Hepatocyte (in vitro differentiated cells): ENCODE results near the gene FAM162A. TPM values are rescaled to one million over a fixed set of nuclear protein-coding genes. Genes with fewer than 3 reads are reported as not detected.
A peak's percentile ranks its signal among the peaks of the same experiment; 100 is the strongest.

ENCODE experiments used
- DNase-seq: peaks from one replicate; pipeline ENCODE4 v3.0.0-alpha.2; 2016; ENCODE audit warnings: low spot score
- H2AFZ ChIP-seq: fragments of 200-600 bp; sonication (generic); 2 replicates; pipeline ENCODE4 v1.6.0; 2016; ENCODE audit warnings: antibody characterized with exemption, mild to moderate bottlenecking
- H3K27ac ChIP-seq: fragments of 200-600 bp; sonication (generic); 2 replicates; pipeline ENCODE4 v1.5.1; 2016; ENCODE audit warnings: mild to moderate bottlenecking
- H3K27me3 ChIP-seq: fragments of 200-600 bp; sonication (generic); 2 replicates; pipeline ENCODE4 v1.6.1; 2016
- H3K36me3 ChIP-seq: fragments of 200-600 bp; sonication (generic); replicated peaks from 2 replicates; pipeline ENCODE4 v1.5.1; 2016; ENCODE audit warnings: low read depth; ENCODE audit not compliant: insufficient read depth
- H3K4me1 ChIP-seq: fragments of 200-600 bp; sonication (generic); 2 replicates; pipeline ENCODE4 v1.5.1; 2016; ENCODE audit warnings: mild to moderate bottlenecking, moderate library complexity; ENCODE audit not compliant: insufficient read depth
- H3K4me2 ChIP-seq: fragments of 200-600 bp; sonication (generic); 2 replicates; pipeline ENCODE4 v1.6.0; 2016
- H3K4me3 ChIP-seq: fragments of 200-600 bp; sonication (generic); 2 replicates; pipeline ENCODE4 v1.5.1; 2016; ENCODE audit warnings: mild to moderate bottlenecking
- H3K79me2 ChIP-seq: fragments of 200-600 bp; sonication (generic); 2 replicates; pipeline ENCODE4 v1.6.0; 2017; ENCODE audit warnings: mild to moderate bottlenecking
- H3K9me2 ChIP-seq: fragments of 200-600 bp; sonication (generic); replicated peaks from 2 replicates; pipeline ENCODE4 v1.6.0; 2017; ENCODE audit warnings: mild to moderate bottlenecking; ENCODE audit not compliant: insufficient read depth
- H3K9me3 ChIP-seq: fragments of 200-600 bp; sonication (generic); 2 replicates; pipeline ENCODE4 v1.5.1; 2016; ENCODE audit warnings: low read depth, mild to moderate bottlenecking
- H4K20me1 ChIP-seq: fragments of 200-600 bp; sonication (generic); 2 replicates; pipeline ENCODE4 v1.6.0; 2016; ENCODE audit warnings: mild to moderate bottlenecking; ENCODE audit not compliant: insufficient read depth, poor library complexity, severe bottlenecking
- CTCF ChIP-seq: fragments of 200-600 bp; sonication (generic); IDR thresholded peaks from 2 replicates; pipeline ENCODE4 v1.5.1; 2016; ENCODE audit warnings: antibody characterized with exemption, mild to moderate bottlenecking; ENCODE audit not compliant: poor library complexity
- EZH2 ChIP-seq: fragments of 200-600 bp; sonication (generic); IDR thresholded peaks from 2 replicates; pipeline ENCODE4 v1.6.1; 2016; ENCODE audit warnings: antibody characterized with exemption, mild to moderate bottlenecking, borderline replicate concordance
- EZH2phosphoT487 ChIP-seq: fragments of 200-600 bp; sonication (generic); IDR thresholded peaks from one replicate; pipeline ENCODE4 v1.6.1; 2018; ENCODE audit warnings: antibody characterized with exemption, mild to moderate bottlenecking, low read depth, moderate library complexity; ENCODE audit not compliant: unreplicated experiment, severe bottlenecking
- WGBS: methylation state at CpG from one replicate; pipeline ENCODE4 v1.1.6; 2016; ENCODE audit warnings: low lambda C conversion rate; ENCODE audit errors: missing lambda C conversion rate; 5-methylcytosine and 5-hydroxymethylcytosine counted together
- polyA plus RNA-seq: library from polyadenylated mRNA; unstranded; fragments of >200 nt; fragmentation: Nextera tagmentation; extraction: Ambion mirVana; gene quantifications from 2 replicates; pipeline ENCODE4 v1.2.1, GENCODE V29; 2016
- small RNA-seq: library from RNA; depleted of rRNA; stranded (forward); fragments of <200 nt; gene quantifications from one replicate; pipeline ENCODE3, GENCODE V24; 2014
- total RNA-seq: library from RNA; depleted of rRNA; stranded (reverse); fragments of >200 nt; gene quantifications from 2 replicates; pipeline ENCODE4 v1.2.3, GENCODE V29; 2014

The FAM162A gene
- total and polyA plus RNA-seq, 2 experiments from 2014 or later: 50.4 to 107 TPM

- Histone ChIP-seq H2AFZ (no peak overlapping the region), H3K4me3 (no peak overlapping the region), H3K9me2 (no peaks in the 10 kb centered on the region), H3K9me3 (no peaks in the 10 kb centered on the region), H3K4me1 (peaks cover 3% of the 10 kb centered on the region), H3K36me3 (no peaks in the 10 kb centered on the region), H3K27ac (peak overlapping the region; percentile 27), H4K20me1 (no peaks in the 10 kb centered on the region), H3K4me2 (no peak overlapping the region), H3K27me3 (no peaks in the 10 kb centered on the region), H3K79me2 (peaks cover 46% of the 10 kb centered on the region)
- DNase-seq: peak; percentile 11
- WGBS: 82% methylated on average over 3 of the region's 3 CpGs
- TF ChIP-seq EZH2 (no peak), EZH2phosphoT487 (no peak), CTCF (no peak)
These were observed 77.8 kb downstream of the FAM162A start for GRCh38 chr3:122461806-122462205.

Small RNAs within 50 kb of the gene (small RNA-seq; reads per million reads assigned to genes)
- not detected for gene AC083798.1

Other genes with a start within 250 kb of the FAM162A start
- gene CASR, start 200.5 kb upstream of the FAM162A start, total RNA-seq: 0.32 and 0.37 TPM in 2 replicates
- gene CASR, start 200.5 kb upstream of the FAM162A start, polyA plus RNA-seq: 0.18 and 0.61 TPM in 2 replicates
- gene CSTA, start 58.9 kb upstream of the FAM162A start, total RNA-seq: not detected in 2 replicates
- gene CSTA, start 58.9 kb upstream of the FAM162A start, polyA plus RNA-seq: 0.22 and 0.28 TPM in 2 replicates
- 42.0 and 57.1 TPM in 2 replicates for gene MIX23, start 951 bp upstream of the FAM162A start, total RNA-seq
- 42.8 and 46.4 TPM in 2 replicates for gene MIX23, start 951 bp upstream of the FAM162A start, polyA plus RNA-seq
- gene WDR5B, start 31.9 kb downstream of the FAM162A start, total RNA-seq: 6.4 and 8.2 TPM in 2 replicates
- gene WDR5B, start 31.9 kb downstream of the FAM162A start, polyA plus RNA-seq: 1.7 and 1.9 TPM in 2 replicates
- gene KPNA1, start 130.8 kb downstream of the FAM162A start, total RNA-seq: 38.3 and 44.0 TPM in 2 replicates
- 38.9 and 42.5 TPM in 2 replicates for gene KPNA1, start 130.8 kb downstream of the FAM162A start, polyA plus RNA-seq
- gene PARP9, start 180.1 kb downstream of the FAM162A start, total RNA-seq: 24.7 and 29.8 TPM in 2 replicates
- gene PARP9, start 180.1 kb downstream of the FAM162A start, polyA plus RNA-seq: 15.0 and 17.5 TPM in 2 replicates
- gene DTX3L, start 180.2 kb downstream of the FAM162A start, total RNA-seq: 27.2 and 27.7 TPM in 2 replicates
- gene DTX3L, start 180.2 kb downstream of the FAM162A start, polyA plus RNA-seq: 6.2 and 10.6 TPM in 2 replicates
- 0.32 and 0.63 TPM in 2 replicates for gene PARP15, start 193.5 kb downstream of the FAM162A start, total RNA-seq
- 0.30 and 0.58 TPM in 2 replicates for gene PARP15, start 193.5 kb downstream of the FAM162A start, polyA plus RNA-seq